RWPE2 (cell line): Measurements from ENCODE around the gene LRRC8C.

Experiments
- ATAC-seq: fragments of 200-7000 bp; cut with Tn5 transposase; 3 replicates; pipeline ENCODE4 v1.9.1; 2021; ENCODE audit warnings: low read depth
- DNase-seq: peaks from one replicate; pipeline ENCODE4 v3.0.0-alpha.2; 2020; ENCODE audit warnings: low spot score
- H3K27ac ChIP-seq: fragments of 450-650 bp; 2 replicates; pipeline ENCODE4 v1.5.1; 2017; ENCODE audit warnings: mild to moderate bottlenecking; ENCODE audit not compliant: poor library complexity, severe bottlenecking
- H3K27me3 ChIP-seq: fragments of 250-450 bp; sonication (Bioruptor Pico); 2 replicates; pipeline ENCODE4 v1.5.1; 2021; ENCODE audit warnings: mild to moderate bottlenecking, moderate library complexity; ENCODE audit not compliant: insufficient read depth, poor library complexity, severe bottlenecking
- H3K36me3 ChIP-seq: fragments of 250-450 bp; sonication (Bioruptor Pico); 2 replicates; pipeline ENCODE4 v1.5.1; 2020; ENCODE audit warnings: low read depth, mild to moderate bottlenecking, moderate library complexity
- H3K4me1 ChIP-seq: fragments of 250-450 bp; sonication (Bioruptor Pico); 2 replicates; pipeline ENCODE4 v1.5.1; 2021; ENCODE audit warnings: mild to moderate bottlenecking, moderate library complexity; ENCODE audit not compliant: insufficient read depth, poor library complexity, severe bottlenecking
- H3K4me3 ChIP-seq: fragments of 250-450 bp; sonication (Bioruptor Pico); 2 replicates; pipeline ENCODE4 v1.5.1; 2021; ENCODE audit warnings: mild to moderate bottlenecking, moderate library complexity; ENCODE audit not compliant: severe bottlenecking
- H3K9me3 ChIP-seq: fragments of 250-450 bp; sonication (Bioruptor Pico); 2 replicates; pipeline ENCODE4 v1.5.1; 2021; ENCODE audit warnings: mild to moderate bottlenecking, moderate library complexity; ENCODE audit not compliant: severe bottlenecking
- CTCF ChIP-seq: fragments of 450-650 bp; IDR thresholded peaks from one replicate; pipeline ENCODE4 v1.5.1; 2017; ENCODE audit warnings: mild to moderate bottlenecking, moderate library complexity; ENCODE audit not compliant: poor library complexity, severe bottlenecking

LRRC8C gene

GRCh38 chr1:89675677-89676076, 42.8 kb downstream of the LRRC8C start:
- H3K36me3 ChIP-seq: no peaks in the 10 kb centered on the region
- no peak overlapping the region for H3K4me3 ChIP-seq
- no peaks in the 10 kb centered on the region for H3K9me3 ChIP-seq
- H3K4me1 ChIP-seq: peaks cover 20% of the 10 kb centered on the region
- ATAC-seq: no peak
- H3K27me3 ChIP-seq: no peaks in the 10 kb centered on the region
- no peak for DNase-seq
- no peak overlapping the region for H3K27ac ChIP-seq
- no peak for TF ChIP-seq CTCF

- H3K4me1 ChIP-seq: no peaks in the 10 kb centered on the region
- TF ChIP-seq CTCF: no peak
- H3K27me3 ChIP-seq: no peaks in the 10 kb centered on the region
- peaks cover 7% of the 10 kb centered on the region for H3K36me3 ChIP-seq
- H3K9me3 ChIP-seq: no peaks in the 10 kb centered on the region
- ATAC-seq (no peak), DNase-seq (no peak)
- no peak overlapping the region for H3K4me3 ChIP-seq
- H3K27ac ChIP-seq: no peak overlapping the region
These were observed 48.3 kb downstream of the LRRC8C start for GRCh38 chr1:89681045-89681729.

GRCh38 chr1:89682611-89683010, 49.7 kb downstream of the LRRC8C start:
- peaks cover 19% of the 10 kb centered on the region for H3K36me3 ChIP-seq
- H3K27ac ChIP-seq: no peak overlapping the region
- H3K4me3 ChIP-seq: no peak overlapping the region
- no peaks in the 10 kb centered on the region for H3K4me1 ChIP-seq
- H3K9me3 ChIP-seq: no peaks in the 10 kb centered on the region
- no peaks in the 10 kb centered on the region for H3K27me3 ChIP-seq
- ATAC-seq: no peak
- no peak for DNase-seq
- no peak for TF ChIP-seq CTCF

GRCh38 chr1:89685461-89685860, 52.5 kb downstream of the LRRC8C start:
- Histone ChIP-seq H3K36me3 (peaks cover 34% of the 10 kb centered on the region), H3K9me3 (no peaks in the 10 kb centered on the region), H3K27me3 (no peaks in the 10 kb centered on the region), H3K4me3 (no peak overlapping the region), H3K27ac (no peak overlapping the region), H3K4me1 (no peaks in the 10 kb centered on the region)
- DNase-seq (no peak), ATAC-seq (no peak)
- TF ChIP-seq CTCF: no peak

GRCh38 chr1:89686520-89686919, 53.6 kb downstream of the LRRC8C start:
- no peak for DNase-seq
- Histone ChIP-seq H3K36me3 (peaks cover 37% of the 10 kb centered on the region), H3K4me3 (no peak overlapping the region), H3K4me1 (no peaks in the 10 kb centered on the region), H3K9me3 (no peaks in the 10 kb centered on the region), H3K27me3 (no peaks in the 10 kb centered on the region), H3K27ac (no peak overlapping the region)
- TF ChIP-seq CTCF: no peak
- ATAC-seq: no peak
